ENCODE data around the gene NFATC1.

NFATC1 gene

DNA sequence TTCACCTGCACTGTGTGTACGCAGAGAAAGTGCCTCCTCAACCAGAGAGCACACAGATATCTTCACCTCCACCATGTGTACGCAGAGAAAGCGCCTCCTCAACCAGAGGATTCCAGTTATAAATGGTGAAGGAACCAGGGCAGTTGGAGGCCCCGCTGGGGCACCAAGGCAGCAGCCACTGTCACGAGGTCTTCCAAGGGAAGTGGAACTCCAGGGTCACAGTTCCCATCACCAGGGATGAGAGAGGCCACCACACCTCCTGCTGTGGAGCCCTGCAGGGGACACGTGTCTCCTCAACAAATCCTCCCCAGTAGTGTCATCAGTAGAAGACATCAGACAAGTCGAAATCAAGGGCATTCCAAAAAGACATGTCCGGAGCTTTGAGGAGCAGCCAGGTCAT, 28.2 kb upstream of the NFATC1 start:
- no peak for DNase-seq (ENCODE audit: low spot score)
- Histone ChIP-seq H3K27ac (no peak overlapping the region), H3K4me3 (no peak overlapping the region)
- no peak for TF ChIP-seq CTCF (IDR thresholded peaks at IDR 0.05)

- no peak overlapping the region for H3K27ac ChIP-seq
- no peak overlapping the region for H3K4me3 ChIP-seq
- TF ChIP-seq CTCF (IDR thresholded peaks at IDR 0.05), result no peak
- no peak for DNase-seq (ENCODE audit: low spot score)
Observed at GRCh38 chr18:79367989-79368388, 27.7 kb upstream of the NFATC1 start.

GRCh38 chr18:79368681-79369080, 27.0 kb upstream of the NFATC1 start:
- no peak for TF ChIP-seq CTCF (IDR thresholded peaks at IDR 0.05)
- DNase-seq (ENCODE audit: low spot score), result no peak
- H3K27ac ChIP-seq, result no peak overlapping the region
- H3K4me3 ChIP-seq, result no peak overlapping the region

- Histone ChIP-seq H3K27ac (no peak overlapping the region), H3K4me3 (no peak overlapping the region)
- no peak for DNase-seq (ENCODE audit: low spot score)
- TF ChIP-seq CTCF (IDR thresholded peaks at IDR 0.05), result no peak
Observed at GRCh38 chr18:79371561-79372121, 24.1 kb upstream of the NFATC1 start.

DNA sequence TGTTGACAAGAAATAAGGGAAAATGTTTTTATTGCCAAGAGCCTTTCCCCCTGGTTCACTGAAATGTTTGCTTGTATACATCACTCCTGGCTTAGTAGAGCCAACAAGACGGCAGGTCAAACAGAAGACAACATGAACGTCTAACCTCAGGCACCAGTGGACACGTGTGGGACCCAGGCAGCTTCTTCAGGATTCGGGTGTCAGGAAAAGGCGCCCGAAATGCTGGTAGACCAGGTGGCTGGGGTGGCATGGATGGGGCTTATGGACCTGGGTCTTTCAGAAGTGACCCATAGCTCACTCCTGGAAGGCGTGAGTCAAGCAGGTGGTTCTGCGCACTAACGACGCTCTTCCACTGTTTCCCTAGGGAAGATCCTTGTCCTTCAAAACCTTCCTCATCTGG, 23.3 kb upstream of the NFATC1 start:
- H3K4me3 ChIP-seq, result no peak overlapping the region
- DNase-seq (ENCODE audit: low spot score), result no peak
- H3K27ac ChIP-seq, result no peak overlapping the region
- no peak for TF ChIP-seq CTCF (IDR thresholded peaks at IDR 0.05)

GRCh38 chr18:79372991-79373390, 22.7 kb upstream of the NFATC1 start:
- no peak for DNase-seq (ENCODE audit: low spot score)
- Histone ChIP-seq H3K27ac (no peak overlapping the region), H3K4me3 (no peak overlapping the region)
- TF ChIP-seq CTCF (IDR thresholded peaks at IDR 0.05), result no peak

GRCh38 chr18:79373736-79374135, 22.0 kb upstream of the NFATC1 start:
- Histone ChIP-seq H3K4me3 (no peak overlapping the region), H3K27ac (no peak overlapping the region)
- peak; percentile 17 for DNase-seq (ENCODE audit: low spot score)
- TF ChIP-seq CTCF (IDR thresholded peaks at IDR 0.05), result no peak

All from coronary artery (tissue), 2 donors.